HEK293 (cell line): ENCODE data around the gene STX10.

Experiments used
- BCL6B ChIP-seq: fragments of 450-650 bp; formaldehyde crosslinking; IDR thresholded peaks from 2 replicates; pipeline ENCODE4 v1.5.1; 2017; ENCODE audit warnings: missing biosample characterization, missing genetic modification characterization
- HOXD13 ChIP-seq: sonication (generic); formaldehyde crosslinking; IDR thresholded peaks from 2 replicates; pipeline ENCODE4 v1.8.0; 2022; ENCODE audit warnings: missing genetic modification reagents, borderline replicate concordance
- INSM2 ChIP-seq: fragments of 450-650 bp; formaldehyde crosslinking; IDR thresholded peaks from 2 replicates; pipeline ENCODE4 v1.5.1; 2016; ENCODE audit warnings: missing biosample characterization, missing genetic modification characterization
- KLF16 ChIP-seq: fragments of 450-650 bp; formaldehyde crosslinking; IDR thresholded peaks from 2 replicates; pipeline ENCODE4 v1.5.1; 2017; ENCODE audit warnings: missing biosample characterization, missing genetic modification characterization
- KLF9 ChIP-seq: fragments of 450-650 bp; formaldehyde crosslinking; IDR thresholded peaks from 2 replicates; pipeline ENCODE4 v1.5.1; 2016; ENCODE audit warnings: missing biosample characterization, missing genetic modification characterization, low read depth
- RBAK ChIP-seq: fragments of 450-650 bp; formaldehyde crosslinking; IDR thresholded peaks from 2 replicates; pipeline ENCODE4 v1.5.1; 2016; ENCODE audit warnings: missing biosample characterization, missing genetic modification characterization
- SCRT1 ChIP-seq: fragments of 450-650 bp; formaldehyde crosslinking; IDR thresholded peaks from 2 replicates; pipeline ENCODE4 v1.5.1; 2016; ENCODE audit warnings: missing biosample characterization, missing genetic modification characterization, borderline replicate concordance
- SP2 ChIP-seq: fragments of 450-650 bp; formaldehyde crosslinking; IDR thresholded peaks from 2 replicates; pipeline ENCODE4 v1.5.1; 2016; ENCODE audit warnings: missing biosample characterization, missing genetic modification characterization
- ZBTB10 ChIP-seq: fragments of 450-650 bp; formaldehyde crosslinking; IDR thresholded peaks from 2 replicates; pipeline ENCODE4 v1.5.1; 2016; ENCODE audit warnings: missing biosample characterization, missing genetic modification characterization
- ZBTB26 ChIP-seq: fragments of 450-650 bp; formaldehyde crosslinking; optimal IDR thresholded peaks from 2 replicates; pipeline ENCODE3; 2016; ENCODE audit warnings: missing biosample characterization, mild to moderate bottlenecking, missing genetic modification characterization
- ZFP41 ChIP-seq: fragments of 450-650 bp; formaldehyde crosslinking; IDR thresholded peaks from 2 replicates; pipeline ENCODE4 v1.5.1; 2016; ENCODE audit warnings: missing biosample characterization, missing genetic modification characterization, borderline replicate concordance
- ZNF121 ChIP-seq: fragments of 450-650 bp; formaldehyde crosslinking; IDR thresholded peaks from 2 replicates; pipeline ENCODE4 v1.5.1; 2016; ENCODE audit warnings: missing biosample characterization, missing genetic modification characterization
- ZNF140 ChIP-seq: fragments of 450-650 bp; formaldehyde crosslinking; IDR thresholded peaks from 2 replicates; pipeline ENCODE4 v1.5.1; 2016; ENCODE audit warnings: missing biosample characterization, missing genetic modification characterization
- ZNF148 ChIP-seq: fragments of 450-650 bp; formaldehyde crosslinking; IDR thresholded peaks from 2 replicates; pipeline ENCODE4 v1.5.0; 2017; ENCODE audit warnings: missing biosample characterization, missing genetic modification characterization, borderline replicate concordance
- ZNF174 ChIP-seq: fragments of 450-650 bp; formaldehyde crosslinking; IDR thresholded peaks from 2 replicates; pipeline ENCODE4 v1.5.0; 2017; ENCODE audit warnings: missing biosample characterization, mild to moderate bottlenecking, missing genetic modification characterization
- ZNF221 ChIP-seq: fragments of 450-650 bp; formaldehyde crosslinking; IDR thresholded peaks from 2 replicates; pipeline ENCODE4 v1.5.1; 2017; ENCODE audit warnings: missing biosample characterization, missing genetic modification characterization, borderline replicate concordance
- ZNF23 ChIP-seq: fragments of 450-650 bp; formaldehyde crosslinking; IDR thresholded peaks from 2 replicates; pipeline ENCODE4 v1.5.1; 2016; ENCODE audit warnings: missing biosample characterization, missing genetic modification characterization, borderline replicate concordance
- ZNF302 ChIP-seq: fragments of 450-650 bp; formaldehyde crosslinking; IDR thresholded peaks from 2 replicates; pipeline ENCODE4 v1.5.1; 2016; ENCODE audit warnings: missing biosample characterization, missing genetic modification characterization, low read depth
- ZNF335 ChIP-seq: fragments of 450-650 bp; formaldehyde crosslinking; conservative IDR thresholded peaks from 2 replicates; pipeline ENCODE4 v1.5.1; 2016; ENCODE audit warnings: missing biosample characterization, missing genetic modification characterization
- ZNF341 ChIP-seq: fragments of 450-650 bp; formaldehyde crosslinking; IDR thresholded peaks from 2 replicates; pipeline ENCODE4; 2016; ENCODE audit warnings: low read depth, missing biosample characterization, missing genetic modification characterization
- ZNF350 ChIP-seq: fragments of 450-650 bp; formaldehyde crosslinking; IDR thresholded peaks from 2 replicates; pipeline ENCODE4 v1.5.0; 2017; ENCODE audit warnings: missing biosample characterization, mild to moderate bottlenecking, missing genetic modification characterization
- ZNF518A ChIP-seq: fragments of 450-650 bp; formaldehyde crosslinking; conservative IDR thresholded peaks from 2 replicates; pipeline ENCODE4 v1.5.1; 2016; ENCODE audit warnings: low read depth, missing biosample characterization, missing genetic modification characterization
- ZNF660 ChIP-seq: fragments of 450-650 bp; IDR thresholded peaks from 2 replicates; pipeline ENCODE4 v1.5.1; 2018; ENCODE audit warnings: missing biosample characterization, mild to moderate bottlenecking, missing genetic modification characterization
- ZNF785 ChIP-seq: fragments of 450-650 bp; formaldehyde crosslinking; IDR thresholded peaks from 2 replicates; pipeline ENCODE4 v1.5.1; 2016; ENCODE audit warnings: missing biosample characterization, missing genetic modification characterization
- ZNF830 ChIP-seq: fragments of 450-650 bp; IDR thresholded peaks from 2 replicates; pipeline ENCODE4 v1.5.0; 2018; ENCODE audit warnings: missing biosample characterization, missing genetic modification characterization, low read depth, mild to moderate bottlenecking, moderate library complexity

STX10 gene

GRCh38 chr19:13150931-13151604 lies 893 bp upstream of the STX10 start (continued):
- TF ChIP-seq KLF9 (tag by site-specific recombination) (no peak), ZNF341 (tag by site-specific recombination) (no peak), ZNF121 (tag by site-specific recombination) (no peak), ZNF350 (tag by site-specific recombination) (no peak), ZFP41 (tag by site-specific recombination) (no peak), SP2 (0 out of 2 replicates have a peak, but pooled peaks have one; percentile 25), RBAK (no peak), ZNF785 (no peak), ZNF830 (tag by site-specific recombination) (no peak), INSM2 (tag by site-specific recombination) (0 out of 2 replicates have a peak, but pooled peaks have one; percentile 21), ZNF518A (tag by site-specific recombination) (no peak), ZNF174 (tag by site-specific recombination) (no peak), ZNF302 (tag by site-specific recombination) (no peak), HOXD13 (CRISPR knock-in tag) (no peak), BCL6B (tag by site-specific recombination) (no peak), ZBTB10 (tag by site-specific recombination) (no peak; the same call in 1 of the 2 replicates), ZNF221 (tag by site-specific recombination) (no peak), ZNF140 (no peak), ZNF23 (tag by site-specific recombination) (no peak), ZNF335 (no peak), ZNF660 (tag by site-specific recombination) (no peak), SCRT1 (tag by site-specific recombination) (no peak), ZBTB26 (tag by site-specific recombination) (no peak), KLF16 (peak; percentile 11; the same call in 1 of the 2 replicates), ZNF148 (tag by site-specific recombination) (no peak)
